B cell (primary cell): ENCODE measurements around the gene MRPL4.

Source experiments
- CTCF ChIP-seq: fragments of 200-600 bp; IDR thresholded peaks from one replicate; pipeline ENCODE4 v1.8.0; 2022; ENCODE audit warnings: antibody characterized with exemption, mild to moderate bottlenecking
- EZH2 ChIP-seq: IDR thresholded peaks from 2 replicates; pipeline ENCODE4 v1.6.1; 2012; ENCODE audit warnings: borderline replicate concordance, low read depth, mild to moderate bottlenecking, moderate library complexity, low read length; ENCODE audit not compliant: insufficient read depth, poor library complexity, severe bottlenecking

GRCh38 chr19:10271543-10272086 is 19.6 kb downstream of the MRPL4 start:
- no peak for TF ChIP-seq CTCF
- no peak for TF ChIP-seq EZH2
